Suppressor macrophage treated with lipopolysaccharide for 4 hours (primary cell): ENCODE data around the gene EPN2.

Source experiments
- DNase-seq: peaks from one replicate; pipeline ENCODE4 v3.0.0-alpha.2; 2020

EPN2 gene

DNA sequence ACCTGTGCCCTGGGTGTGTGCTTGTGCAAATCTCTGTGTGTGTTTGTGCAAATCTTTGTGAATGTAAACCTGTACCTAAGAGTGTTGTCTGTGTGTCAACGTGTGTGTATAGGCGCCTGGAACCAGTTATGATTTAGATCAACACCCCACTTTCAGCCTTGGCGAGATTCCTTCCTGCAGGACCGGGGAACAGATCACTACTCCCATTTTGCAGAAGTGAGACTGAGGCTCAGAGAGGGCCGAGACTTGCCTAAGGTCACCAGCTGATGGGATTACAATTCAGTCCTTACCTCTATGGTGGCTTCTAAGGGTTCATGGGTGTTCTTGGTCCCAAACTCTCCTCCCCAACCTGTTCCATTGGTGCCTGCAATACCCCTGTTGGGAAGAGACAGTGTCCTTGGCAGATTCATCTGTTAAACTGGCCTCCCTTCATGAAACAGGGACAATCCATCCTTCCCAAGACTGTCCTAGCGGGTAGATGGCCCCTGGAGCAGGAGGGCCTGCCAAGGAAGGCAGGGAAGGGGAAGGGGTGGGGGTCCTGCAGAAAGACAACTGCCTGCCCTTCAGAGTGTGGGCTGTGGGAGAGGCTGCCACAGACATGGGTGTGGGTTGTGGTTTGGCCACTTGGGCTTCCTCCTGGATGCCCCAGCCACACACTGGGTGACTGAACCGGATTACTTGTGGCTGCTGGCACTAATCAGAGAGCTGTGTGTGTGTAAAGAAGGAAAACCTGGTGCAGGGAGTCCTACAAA is 134.3 kb downstream of the EPN2 start:
- peak; percentile 28 for DNase-seq

DNA sequence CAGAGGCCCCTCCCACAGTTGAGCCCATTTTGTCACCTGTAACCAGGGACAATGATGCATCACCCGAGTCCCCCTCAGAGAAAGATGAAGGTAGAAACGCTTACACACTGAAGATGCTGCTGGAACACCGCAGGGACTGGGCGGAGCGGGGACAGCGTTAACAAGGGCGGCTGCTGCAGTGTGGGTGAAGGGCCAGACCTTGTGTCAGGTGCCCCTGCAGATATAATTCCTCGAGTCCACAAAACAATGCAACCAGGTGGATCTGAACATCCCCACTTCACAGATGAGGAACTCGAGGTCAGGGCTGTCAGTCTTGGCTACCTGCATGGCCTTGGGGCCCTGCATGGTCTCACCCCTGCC is 134.8 kb downstream of the EPN2 start:
- DNase-seq: no peak

DNA sequence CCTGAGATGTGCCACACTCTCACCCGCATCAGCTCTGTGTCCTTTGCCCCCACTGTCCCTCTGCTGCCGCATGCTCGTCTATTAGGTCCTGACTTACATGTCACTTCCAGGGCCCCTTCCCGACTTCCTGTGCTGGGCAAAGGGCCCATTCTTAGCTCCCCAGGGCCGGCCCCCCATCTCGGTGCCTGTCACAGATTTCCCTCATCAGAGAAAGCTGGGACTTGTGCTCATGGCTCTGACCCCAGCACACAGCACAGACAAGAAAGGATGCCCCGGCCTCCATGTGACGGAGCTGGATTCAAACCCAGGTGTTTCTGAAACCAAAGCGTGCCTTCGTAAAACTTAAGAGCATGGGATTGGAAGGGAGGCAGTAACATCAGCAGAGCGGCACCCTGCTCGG is 135.3 kb downstream of the EPN2 start:
- no peak for DNase-seq

DNA sequence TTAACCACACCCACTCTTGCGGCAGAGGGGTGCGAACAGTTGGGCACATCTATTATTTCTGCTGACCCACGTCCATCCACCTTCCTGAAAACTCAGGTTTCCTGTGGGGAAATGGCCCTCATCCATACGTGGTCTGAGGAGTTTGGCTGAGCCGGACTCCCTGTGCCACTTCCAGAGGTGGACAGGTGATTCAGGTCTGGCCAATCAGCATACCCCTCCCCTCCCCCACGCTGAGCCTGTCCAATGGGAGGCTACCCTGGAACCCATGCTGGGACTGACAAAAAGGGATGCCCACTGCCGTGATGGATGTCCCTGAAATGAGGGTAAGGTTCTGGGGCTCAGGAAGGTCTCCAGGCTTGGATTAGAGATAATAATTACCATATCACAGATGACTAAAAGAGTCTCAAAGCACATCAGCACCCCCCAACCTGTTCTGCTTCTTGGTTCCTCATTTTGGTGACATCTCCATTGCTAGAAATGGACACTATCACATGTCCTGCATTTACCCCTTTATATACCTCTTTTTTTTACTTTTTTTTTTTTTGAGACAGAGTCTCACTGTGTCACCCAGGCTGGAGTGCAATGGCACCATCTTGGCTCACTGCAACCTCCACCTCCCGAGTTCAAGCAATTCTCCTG is 135.8 kb downstream of the EPN2 start:
- DNase-seq: no peak

DNA sequence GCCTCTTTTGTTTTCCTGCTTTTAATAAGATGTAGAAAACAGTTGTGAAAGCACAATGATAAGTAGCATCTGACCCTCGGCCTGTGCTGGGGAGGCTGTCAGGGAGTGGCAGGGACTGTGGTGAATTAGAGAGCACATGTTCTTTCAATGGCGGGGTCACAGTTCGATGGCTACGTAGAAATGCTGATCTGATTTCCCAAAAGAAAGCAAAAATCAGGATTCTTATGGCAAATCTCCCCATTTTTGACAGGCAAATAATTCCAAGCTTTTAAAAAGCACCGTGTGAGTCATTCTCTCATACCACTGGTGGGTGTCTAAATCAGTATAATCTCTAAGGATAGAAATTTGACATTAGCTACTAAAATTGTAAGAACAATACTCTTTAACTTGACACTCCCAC is 137.0 kb downstream of the EPN2 start:
- no peak for DNase-seq

DNA sequence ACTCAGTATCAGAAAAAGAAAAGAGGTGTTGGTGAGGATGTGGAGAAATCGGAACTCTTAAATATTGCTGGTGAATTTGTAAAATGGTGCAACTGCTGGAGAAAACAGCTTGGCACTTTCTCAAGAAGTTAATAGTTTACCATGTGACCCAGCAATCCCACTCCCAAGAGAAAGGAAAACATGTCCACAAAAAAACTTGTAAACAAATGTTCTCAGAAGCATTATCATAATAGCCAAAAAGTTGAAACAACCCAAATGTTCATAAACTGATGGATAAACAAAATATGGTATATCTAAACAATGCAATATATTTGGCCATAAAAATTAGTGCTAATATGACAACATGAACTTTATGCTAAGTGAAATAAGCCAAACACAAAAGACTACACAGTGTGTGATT is 138.6 kb downstream of the EPN2 start:
- DNase-seq: no peak

DNA sequence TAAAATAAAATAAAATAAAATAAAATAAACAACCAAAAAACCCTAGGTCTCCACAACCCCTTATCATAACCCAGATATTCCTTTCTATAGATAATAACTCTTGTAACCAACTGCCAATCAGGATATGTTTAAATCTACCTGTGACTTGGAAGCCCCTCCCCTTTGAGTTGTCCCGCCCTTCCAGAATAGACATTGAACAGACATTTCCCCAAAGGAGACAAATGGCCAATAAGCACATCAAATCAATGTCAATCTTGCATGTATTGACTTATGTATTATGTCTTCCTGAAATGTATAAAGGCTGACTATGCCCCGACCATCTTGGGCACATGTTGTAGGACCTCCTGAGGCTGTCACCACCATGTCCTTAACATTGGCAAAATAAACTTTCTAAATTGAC is 139.6 kb downstream of the EPN2 start:
- no peak for DNase-seq

DNA sequence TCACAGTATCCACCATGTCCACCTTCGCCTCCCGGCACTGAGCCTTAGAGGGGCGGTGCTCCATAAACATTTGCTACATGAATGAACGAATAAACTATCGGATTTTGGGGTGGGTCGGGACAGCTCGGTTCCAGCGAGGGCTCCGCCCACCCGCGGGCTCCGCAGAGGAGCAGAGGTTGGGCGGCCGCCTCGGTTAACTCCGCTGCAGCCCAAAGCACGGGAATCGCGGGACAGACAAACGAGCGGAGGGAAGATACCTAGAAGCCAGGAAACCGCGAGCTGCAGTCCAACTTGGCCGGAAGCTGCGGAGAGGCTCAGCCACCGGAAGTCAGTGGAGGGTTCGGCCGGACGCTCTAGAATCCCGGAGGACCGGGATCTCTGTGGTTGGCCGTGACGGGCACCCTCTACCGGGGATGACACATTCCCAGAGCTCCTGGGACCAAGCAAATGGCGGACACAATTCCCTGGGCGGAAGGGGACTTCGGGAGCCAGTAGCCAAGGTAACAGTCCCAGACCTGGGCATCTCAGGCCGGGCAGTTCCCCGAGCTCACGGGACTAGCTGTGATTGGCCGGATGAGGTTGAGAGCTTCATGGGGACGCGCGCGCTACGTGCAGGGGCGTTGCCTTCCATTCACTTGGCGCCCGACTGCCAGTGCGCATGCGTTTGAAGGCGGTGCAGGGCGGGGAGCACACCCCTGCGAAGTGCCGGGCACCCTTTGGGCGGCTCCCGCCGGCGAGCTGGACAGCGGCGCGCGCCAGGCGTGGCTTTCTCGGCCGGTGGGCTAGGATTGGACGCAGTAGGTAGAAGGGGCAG is 140.6 kb downstream of the EPN2 start:
- peak; percentile 99 for DNase-seq

DNA sequence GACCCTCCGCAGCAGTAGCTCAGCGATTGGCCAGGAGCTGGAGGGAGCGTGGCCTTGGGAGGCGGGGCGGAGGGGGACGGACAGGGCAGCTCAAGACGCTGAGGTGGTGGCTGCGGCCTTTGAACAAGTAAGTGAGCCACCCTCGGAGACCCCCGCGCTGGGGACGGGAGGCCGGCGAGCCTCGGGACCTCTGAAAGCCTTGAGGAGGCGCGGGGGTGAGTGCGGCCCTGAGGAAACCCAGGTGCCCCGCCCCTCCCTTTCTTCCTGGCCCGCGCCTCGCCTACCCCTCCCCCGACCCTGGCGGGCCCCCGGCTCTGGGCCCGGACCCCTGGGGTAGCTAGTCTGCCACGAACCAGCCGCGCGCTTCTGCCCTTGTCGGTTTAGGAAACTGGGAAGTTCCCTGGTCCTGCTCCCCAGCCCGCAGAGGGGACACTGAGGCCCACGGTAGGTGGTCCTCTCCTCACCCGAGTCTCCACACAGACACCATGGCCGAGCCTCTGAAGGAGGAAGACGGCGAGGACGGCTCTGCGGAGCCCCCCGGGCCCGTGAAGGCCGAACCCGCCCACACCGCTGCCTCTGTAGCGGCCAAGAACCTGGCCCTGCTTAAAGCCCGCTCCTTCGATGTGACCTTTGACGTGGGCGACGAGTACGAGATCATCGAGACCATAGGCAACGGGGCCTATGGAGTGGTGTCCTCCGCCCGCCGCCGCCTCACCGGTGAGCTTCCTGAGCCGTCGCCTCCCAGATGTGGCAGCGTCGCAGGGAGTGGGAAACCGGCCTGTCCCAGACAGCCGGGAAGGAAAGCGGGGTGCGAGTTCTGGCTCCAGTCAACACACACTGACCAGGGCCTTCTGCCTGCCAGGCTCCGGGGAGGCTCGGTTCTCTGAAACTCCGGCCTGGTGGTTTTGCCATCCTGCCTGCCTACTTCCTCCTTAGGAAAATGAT is 141.5 kb downstream of the EPN2 start, which contains the start of gene MAPK7:
Gene MAPK7 (plus strand): TSS at position 83 of the 945 bp plus-strand sequence. CDS start 403 bp downstream, at position 486.
- DNase-seq: peak; percentile 43

DNA sequence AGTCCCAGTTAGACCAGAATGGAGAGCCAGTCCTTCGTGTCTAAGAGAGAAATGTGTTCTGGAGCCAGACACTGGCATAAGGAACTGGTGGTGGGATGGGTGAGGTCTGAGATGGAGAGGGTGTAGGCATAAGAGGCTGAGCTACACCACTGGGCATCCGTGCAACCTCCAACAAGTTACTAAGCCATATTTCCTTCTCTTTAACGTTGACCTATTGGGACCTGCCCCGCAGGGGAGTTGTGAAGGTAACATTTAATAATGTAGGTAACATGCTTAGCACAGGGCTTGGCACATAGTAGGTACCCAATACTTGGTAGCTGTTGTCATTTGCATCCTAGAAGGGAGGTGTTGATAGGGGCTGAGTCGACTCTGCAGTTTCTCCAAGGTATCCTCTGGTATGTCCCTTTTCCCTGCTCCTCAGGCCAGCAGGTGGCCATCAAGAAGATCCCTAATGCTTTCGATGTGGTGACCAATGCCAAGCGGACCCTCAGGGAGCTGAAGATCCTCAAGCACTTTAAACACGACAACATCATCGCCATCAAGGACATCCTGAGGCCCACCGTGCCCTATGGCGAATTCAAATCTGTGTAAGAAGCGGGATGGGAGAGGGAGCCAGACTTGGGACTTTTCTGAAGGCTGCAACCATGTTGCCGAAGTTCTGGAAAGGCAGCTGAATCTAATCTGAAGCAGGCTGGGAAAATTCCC is 142.3 kb downstream of the EPN2 start:
- DNase-seq: no peak

DNA sequence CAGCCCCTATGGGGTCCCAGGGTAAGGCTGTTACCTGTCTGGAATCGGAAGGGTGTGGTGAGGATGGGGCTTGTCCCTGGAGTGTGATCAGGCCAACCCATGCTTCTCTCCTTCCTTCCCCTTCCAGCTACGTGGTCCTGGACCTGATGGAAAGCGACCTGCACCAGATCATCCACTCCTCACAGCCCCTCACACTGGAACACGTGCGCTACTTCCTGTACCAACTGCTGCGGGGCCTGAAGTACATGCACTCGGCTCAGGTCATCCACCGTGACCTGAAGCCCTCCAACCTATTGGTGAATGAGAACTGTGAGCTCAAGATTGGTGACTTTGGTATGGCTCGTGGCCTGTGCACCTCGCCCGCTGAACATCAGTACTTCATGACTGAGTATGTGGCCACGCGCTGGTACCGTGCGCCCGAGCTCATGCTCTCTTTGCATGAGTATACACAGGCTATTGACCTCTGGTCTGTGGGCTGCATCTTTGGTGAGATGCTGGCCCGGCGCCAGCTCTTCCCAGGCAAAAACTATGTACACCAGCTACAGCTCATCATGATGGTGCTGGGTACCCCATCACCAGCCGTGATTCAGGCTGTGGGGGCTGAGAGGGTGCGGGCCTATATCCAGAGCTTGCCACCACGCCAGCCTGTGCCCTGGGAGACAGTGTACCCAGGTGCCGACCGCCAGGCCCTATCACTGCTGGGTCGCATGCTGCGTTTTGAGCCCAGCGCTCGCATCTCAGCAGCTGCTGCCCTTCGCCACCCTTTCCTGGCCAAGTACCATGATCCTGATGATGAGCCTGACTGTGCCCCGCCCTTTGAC is 143.5 kb downstream of the EPN2 start:
- DNase-seq: no peak

DNA sequence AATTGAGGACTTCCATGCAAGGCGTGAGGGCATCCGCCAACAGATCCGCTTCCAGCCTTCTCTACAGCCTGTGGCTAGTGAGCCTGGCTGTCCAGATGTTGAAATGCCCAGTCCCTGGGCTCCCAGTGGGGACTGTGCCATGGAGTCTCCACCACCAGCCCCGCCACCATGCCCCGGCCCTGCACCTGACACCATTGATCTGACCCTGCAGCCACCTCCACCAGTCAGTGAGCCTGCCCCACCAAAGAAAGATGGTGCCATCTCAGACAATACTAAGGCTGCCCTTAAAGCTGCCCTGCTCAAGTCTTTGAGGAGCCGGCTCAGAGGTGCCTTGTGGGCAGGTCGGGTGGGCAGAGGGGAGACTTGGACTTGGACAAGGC is 144.2 kb downstream of the EPN2 start:
- DNase-seq: no peak

DNA sequence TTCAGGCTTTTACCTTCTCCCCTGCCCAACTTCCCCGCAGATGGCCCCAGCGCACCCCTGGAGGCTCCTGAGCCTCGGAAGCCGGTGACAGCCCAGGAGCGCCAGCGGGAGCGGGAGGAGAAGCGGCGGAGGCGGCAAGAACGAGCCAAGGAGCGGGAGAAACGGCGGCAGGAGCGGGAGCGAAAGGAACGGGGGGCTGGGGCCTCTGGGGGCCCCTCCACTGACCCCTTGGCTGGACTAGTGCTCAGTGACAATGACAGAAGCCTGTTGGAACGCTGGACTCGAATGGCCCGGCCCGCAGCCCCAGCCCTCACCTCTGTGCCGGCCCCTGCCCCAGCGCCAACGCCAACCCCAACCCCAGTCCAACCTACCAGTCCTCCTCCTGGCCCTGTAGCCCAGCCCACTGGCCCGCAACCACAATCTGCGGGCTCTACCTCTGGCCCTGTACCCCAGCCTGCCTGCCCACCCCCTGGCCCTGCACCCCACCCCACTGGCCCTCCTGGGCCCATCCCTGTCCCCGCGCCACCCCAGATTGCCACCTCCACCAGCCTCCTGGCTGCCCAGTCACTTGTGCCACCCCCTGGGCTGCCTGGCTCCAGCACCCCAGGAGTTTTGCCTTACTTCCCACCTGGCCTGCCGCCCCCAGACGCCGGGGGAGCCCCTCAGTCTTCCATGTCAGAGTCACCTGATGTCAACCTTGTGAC is 144.7 kb downstream of the EPN2 start:
- DNase-seq: no peak

DNA sequence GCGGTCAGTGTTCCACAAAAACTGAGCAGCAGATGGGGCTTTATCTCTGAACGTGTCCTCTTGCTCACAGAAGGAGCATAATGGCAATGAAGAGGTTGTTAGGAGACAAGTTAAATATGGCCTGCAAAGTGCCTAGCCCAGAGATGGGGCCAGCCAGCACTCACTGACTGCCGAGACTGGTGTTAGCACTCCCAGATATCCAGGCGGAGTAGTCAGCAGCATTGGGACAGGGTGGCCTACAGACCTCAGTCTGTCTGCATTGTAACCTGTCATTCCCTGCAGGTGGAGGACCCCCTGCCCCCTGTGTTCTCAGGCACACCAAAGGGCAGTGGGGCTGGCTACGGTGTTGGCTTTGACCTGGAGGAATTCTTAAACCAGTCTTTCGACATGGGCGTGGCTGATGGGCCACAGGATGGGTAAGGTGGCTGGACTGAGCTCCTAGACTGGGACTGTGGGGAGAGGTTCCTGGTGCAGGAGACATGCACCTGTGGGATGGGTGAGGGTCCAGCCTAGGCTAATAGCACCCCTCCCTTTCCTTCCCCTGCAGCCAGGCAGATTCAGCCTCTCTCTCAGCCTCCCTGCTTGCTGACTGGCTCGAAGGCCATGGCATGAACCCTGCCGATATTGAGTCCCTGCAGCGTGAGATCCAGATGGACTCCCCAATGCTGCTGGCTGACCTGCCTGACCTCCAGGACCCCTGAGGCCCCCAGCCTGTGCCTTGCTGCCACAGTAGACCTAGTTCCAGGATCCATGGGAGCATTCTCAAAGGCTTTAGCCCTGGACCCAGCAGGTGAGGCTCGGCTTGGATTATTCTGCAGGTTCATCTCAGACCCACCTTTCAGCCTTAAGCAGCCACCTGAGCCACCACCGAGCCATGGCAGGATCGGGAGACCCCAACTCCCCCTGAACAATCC is 145.6 kb downstream of the EPN2 start:
- no peak for DNase-seq

DNA sequence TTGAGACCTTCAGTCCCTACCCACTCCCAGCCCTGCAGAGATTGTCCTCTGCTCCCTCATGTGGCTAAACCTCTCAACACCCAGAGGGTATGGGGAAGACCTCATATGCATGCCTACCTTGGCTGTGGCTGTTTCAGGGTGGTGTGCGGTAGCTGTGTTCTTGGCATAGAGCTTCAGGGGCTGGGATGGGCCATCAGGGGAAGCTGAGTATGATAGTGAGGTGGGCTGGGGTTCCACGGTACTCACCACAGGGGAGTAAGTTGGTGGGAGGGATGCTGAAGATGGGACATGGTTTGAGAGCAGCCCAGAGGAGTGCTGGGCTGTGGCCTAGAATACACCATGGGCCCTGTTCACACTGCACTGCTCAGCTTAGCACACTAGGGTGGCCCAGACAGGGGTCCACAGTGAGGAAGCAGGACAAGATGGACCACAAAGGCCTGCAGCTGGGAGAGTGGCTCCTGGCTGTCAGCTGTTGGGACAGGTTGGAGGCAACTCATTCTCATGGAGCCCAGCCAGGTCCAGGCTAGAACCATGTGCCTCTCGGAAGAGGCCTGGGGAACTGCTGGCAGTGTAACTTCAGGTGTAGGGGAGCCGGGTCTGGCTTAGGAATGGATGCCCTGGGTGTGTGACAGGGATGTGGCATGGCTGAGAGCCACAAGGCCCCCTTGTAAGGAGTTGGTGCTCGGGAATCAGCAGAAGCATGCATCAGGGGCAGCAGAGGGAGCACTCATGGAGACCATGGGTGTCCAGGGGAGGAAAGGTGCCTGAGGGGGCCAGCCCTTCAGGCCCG is 146.7 kb downstream of the EPN2 start:
- no peak for DNase-seq

DNA sequence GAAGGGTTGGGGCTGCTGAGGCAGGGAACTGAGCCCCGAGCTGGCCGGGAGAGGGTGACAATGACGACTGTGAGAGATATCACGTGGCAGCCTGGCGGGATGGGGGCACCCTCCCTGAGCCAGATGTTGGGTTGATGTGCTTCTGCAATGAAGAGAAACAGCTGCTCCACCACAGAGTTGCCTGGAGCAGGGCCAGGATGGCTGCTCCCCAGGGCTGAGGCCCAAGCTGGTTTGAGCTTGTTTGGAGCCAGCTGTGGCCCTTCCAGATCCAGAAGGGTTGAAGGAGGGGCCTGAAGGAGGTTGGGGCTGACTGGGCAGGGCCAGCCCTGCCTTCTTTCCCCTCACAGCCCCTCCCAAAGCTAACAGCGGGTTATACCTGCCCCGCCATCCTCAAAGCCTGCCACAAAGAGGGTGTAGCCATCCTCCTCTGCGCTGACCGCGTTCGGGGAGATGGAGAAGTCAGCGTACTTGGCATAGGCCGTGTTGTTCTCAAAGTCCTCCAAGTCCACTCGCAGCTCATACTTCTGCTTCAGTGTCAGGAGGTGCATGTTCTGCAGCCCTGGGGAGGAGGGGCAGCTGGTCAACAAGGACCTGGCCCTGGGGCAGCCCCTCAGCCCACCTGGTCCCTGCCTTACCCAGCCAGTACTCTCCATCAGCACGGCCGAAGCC is 147.7 kb downstream of the EPN2 start:
- no peak for DNase-seq

DNA sequence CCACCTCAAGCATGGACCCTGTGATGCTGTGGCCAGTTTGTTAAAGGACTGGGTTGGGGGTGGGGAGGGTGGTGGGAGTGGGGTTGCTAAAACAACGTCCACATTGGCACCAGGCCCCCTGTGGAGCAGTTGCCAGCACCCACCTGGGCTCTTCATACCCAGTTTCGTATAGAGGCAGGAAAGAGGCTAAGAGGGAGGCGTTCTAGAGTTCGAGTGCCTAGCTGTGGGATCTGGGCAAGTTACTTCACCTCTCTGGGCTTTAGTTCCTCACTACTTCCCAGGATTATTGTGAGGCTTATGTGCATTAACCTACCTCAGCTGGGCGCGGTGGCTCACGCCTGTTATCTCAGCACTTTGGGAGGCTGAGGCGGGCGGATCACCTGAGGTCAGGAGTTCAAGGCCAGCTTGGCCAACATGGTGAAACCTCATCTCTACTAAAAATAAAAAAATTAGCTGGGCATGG is 148.4 kb downstream of the EPN2 start:
- no peak for DNase-seq
